Naive thymus-derived CD4-positive, alpha-beta T cell (primary cell): ENCODE data around the gene NTM. TPM values are rescaled to one million over a fixed set of nuclear protein-coding genes. Genes with fewer than 3 reads are reported as not detected.

Experiments used
- ATAC-seq: fragments of 150-1000 bp; cut with Tn5 transposase; 2 replicates; pipeline ENCODE4 v1.10.0; 2021; ENCODE audit warnings: mild to moderate bottlenecking, moderate library complexity
- CTCF ChIA-PET: fragments of 350-600 bp; sonication (Branson Sonifier 250); formaldehyde crosslinking; loops from one replicate; lab custom pipeline; 2021; ENCODE audit warnings: antibody characterized with exemption; lab: Charles Lee
- POLR2A ChIA-PET: fragments of 350-600 bp; sonication (Branson Sonifier 250); formaldehyde crosslinking; loops from one replicate; lab custom pipeline; 2021; ENCODE audit warnings: antibody characterized with exemption, inconsistent platforms; lab: Charles Lee
- DNase-seq, 9 donors: peaks; one replicate each; pipeline versions ENCODE4 v3.0.0 to v3.0.0-alpha.2; 2020 to 2022; ENCODE audit warnings: mixed read lengths in 1 of 9
- H3K27ac ChIP-seq: one replicate; pipeline ENCODE4 v1.7.0; 2013; ENCODE audit warnings: mild to moderate bottlenecking, low read depth, low read length, moderate library complexity
- H3K27me3 ChIP-seq, 2 donors: one replicate each; pipeline ENCODE4 v1.7.0; 2013; ENCODE audit warnings: low read length in 2 of 2, mild to moderate bottlenecking in 2 of 2, moderate library complexity in 2 of 2; ENCODE audit not compliant: control insufficient read depth in 2 of 2, insufficient read depth in 2 of 2
- H3K36me3 ChIP-seq, 3 experiments: 1 replicate in 2 of 3; 2 replicates in 1 of 3; pipeline ENCODE4 v1.7.0; 2013; ENCODE audit warnings: low read length in 3 of 3, mild to moderate bottlenecking in 3 of 3, moderate library complexity in 1 of 3; ENCODE audit not compliant: insufficient read depth in 3 of 3, control insufficient read depth in 2 of 3
- H3K4me1 ChIP-seq, 2 donors: one replicate each; pipeline ENCODE4 v1.7.0; 2013; ENCODE audit warnings: low read length in 2 of 2, mild to moderate bottlenecking in 2 of 2, moderate library complexity in 1 of 2; ENCODE audit not compliant: control insufficient read depth in 2 of 2, insufficient read depth in 2 of 2
- H3K4me3 ChIP-seq: 2 replicates; pipeline ENCODE4 v1.7.0; 2013; ENCODE audit warnings: mild to moderate bottlenecking, low read length
- H3K9me3 ChIP-seq, 3 experiments: 1 replicate in 2 of 3; 2 replicates in 1 of 3; pipeline ENCODE4 v1.7.0; 2013; ENCODE audit warnings: low read length in 3 of 3; ENCODE audit not compliant: control insufficient read depth in 2 of 3
- H3K27ac Mint-ChIP-seq, 9 donors: one replicate each; pipeline ENCODE4 v1.8.0; 2020 to 2022; ENCODE audit warnings: mixed read lengths in 9 of 9, mild to moderate bottlenecking in 8 of 9, moderate library complexity in 5 of 9, inconsistent platforms in 2 of 9
- H3K27me3 Mint-ChIP-seq, 5 donors: one replicate each; pipeline ENCODE4 v1.8.0; 2021 to 2022; ENCODE audit warnings: mixed read lengths in 5 of 5, mild to moderate bottlenecking in 1 of 5
- H3K36me3 Mint-ChIP-seq, 5 donors: one replicate each; pipeline ENCODE4 v1.8.0; 2020 to 2022; ENCODE audit warnings: mixed read lengths in 5 of 5, mild to moderate bottlenecking in 3 of 5, inconsistent platforms in 1 of 5
- H3K4me1 Mint-ChIP-seq, 7 donors: one replicate each; pipeline ENCODE4 v1.8.0; 2020 to 2022; ENCODE audit warnings: mixed read lengths in 7 of 7, mild to moderate bottlenecking in 3 of 7, inconsistent platforms in 1 of 7
- H3K4me3 Mint-ChIP-seq, 10 donors: one replicate each; pipeline ENCODE4 v1.8.0; 2020 to 2022; ENCODE audit warnings: mild to moderate bottlenecking in 10 of 10, mixed read lengths in 10 of 10, moderate library complexity in 6 of 10, inconsistent platforms in 2 of 10
- H3K9me3 Mint-ChIP-seq, 11 donors: one replicate each; pipeline ENCODE4 v1.8.0; 2020 to 2022; ENCODE audit warnings: mixed read lengths in 11 of 11, mild to moderate bottlenecking in 4 of 11, inconsistent platforms in 1 of 11, moderate library complexity in 1 of 11
- intact Hi-C, 2 donors: fragments of 100-400 bp; cut with micrococcal nuclease; formaldehyde crosslinking; loops; one replicate each; pipeline ENCODE4 v1.15.1; 2023
- polyA plus RNA-seq, 2 donors: library from polyadenylated mRNA; unstranded; fragments of 300-500 nt; fragmentation: Illumina TruSeq; gene quantifications; one replicate each; pipeline ENCODE4 v1.2.3, GENCODE V29; 2021
- total RNA-seq, 6 experiments: library from RNA in 5 of 6; stranded (reverse) in 5 of 6; gene quantifications; 1 replicate in 5 of 6; 2 replicates in 1 of 6; pipeline ENCODE4 v1.2.3 and lab custom pipeline; 2021 to 2026

The NTM gene
- total and polyA plus RNA-seq, 7 experiments from 2014 or later = not detected

- H3K27me3 Mint-ChIP-seq = peaks cover 0 to 5% (median 0%) of the 10 kb centered on the region in 5 donors
- peaks cover 0 to 7% (median 0%) of the 10 kb centered on the region in 11 donors for H3K9me3 Mint-ChIP-seq
- Histone ChIP-seq H3K4me3 (no peak overlapping the region), H3K9me3 (no peaks in the 10 kb centered on the region), H3K4me1 (no peaks in the 10 kb centered on the region), H3K27ac (no peak overlapping the region), H3K36me3 (no peaks in the 10 kb centered on the region), H3K27me3 (no peaks in the 10 kb centered on the region)
- no peak overlapping the region for H3K27ac Mint-ChIP-seq
- ChIA-PET POLR2A (no interaction called here), CTCF (no interaction called here)
- no peak for DNase-seq
- H3K36me3 Mint-ChIP-seq = no peaks in the 10 kb centered on the region
- intact Hi-C loops = no loop called here
- ATAC-seq = no peak
- no peak overlapping the region for H3K4me3 Mint-ChIP-seq
- no peaks in the 10 kb centered on the region for H3K4me1 Mint-ChIP-seq
Measured at GRCh38 chr11:131886201-131886600, 515.8 kb downstream of the NTM start.

- Histone ChIP-seq H3K27ac (no peak overlapping the region), H3K4me1 (no peaks in the 10 kb centered on the region), H3K36me3 (no peaks in the 10 kb centered on the region), H3K27me3 (no peaks in the 10 kb centered on the region), H3K9me3 (no peaks in the 10 kb centered on the region), H3K4me3 (no peak overlapping the region)
- ChIA-PET POLR2A (no interaction called here), CTCF (no interaction called here)
- H3K9me3 Mint-ChIP-seq = peaks cover 0 to 3% (median 0%) of the 10 kb centered on the region in 11 donors
- intact Hi-C loops = no loop called here
- ATAC-seq (no peak), DNase-seq (no peak)
- H3K4me1 Mint-ChIP-seq = peaks cover 0 to 1% (median 0%) of the 10 kb centered on the region in 7 donors
- H3K27me3 Mint-ChIP-seq = peaks cover 0 to 7% (median 0%) of the 10 kb centered on the region in 5 donors
- no peak overlapping the region for H3K27ac Mint-ChIP-seq
- no peak overlapping the region for H3K4me3 Mint-ChIP-seq
- H3K36me3 Mint-ChIP-seq = no peaks in the 10 kb centered on the region
Measured at GRCh38 chr11:131888230-131888855, 517.9 kb downstream of the NTM start.

- ChIA-PET CTCF (no interaction called here), POLR2A (no interaction called here)
- no peak for DNase-seq
- peaks cover 0 to 9% (median 0%) of the 10 kb centered on the region in 5 donors for H3K27me3 Mint-ChIP-seq
- intact Hi-C loops = no loop called here
- H3K27ac Mint-ChIP-seq = no peak overlapping the region
- ATAC-seq = no peak
- H3K9me3 ChIP-seq = no peaks in the 10 kb centered on the region
- H3K9me3 Mint-ChIP-seq = peaks cover 0 to 3% (median 0%) of the 10 kb centered on the region in 11 donors
- no peak overlapping the region for H3K4me3 ChIP-seq
- no peaks in the 10 kb centered on the region for H3K36me3 ChIP-seq
- H3K27me3 ChIP-seq = no peaks in the 10 kb centered on the region
- H3K4me1 Mint-ChIP-seq = peaks cover 0 to 2% (median 0%) of the 10 kb centered on the region in 7 donors
- no peak overlapping the region for H3K27ac ChIP-seq
- no peak overlapping the region for H3K4me3 Mint-ChIP-seq
- no peaks in the 10 kb centered on the region for H3K36me3 Mint-ChIP-seq
- H3K4me1 ChIP-seq = no peaks in the 10 kb centered on the region
Measured at GRCh38 chr11:131889146-131889577, 518.7 kb downstream of the NTM start.

- H3K4me1 ChIP-seq = no peaks in the 10 kb centered on the region
- intact Hi-C loops = no loop called here
- H3K36me3 ChIP-seq = no peaks in the 10 kb centered on the region
- POLR2A ChIA-PET = no interaction called here
- peaks cover 0 to 2% (median 0%) of the 10 kb centered on the region in 7 donors for H3K4me1 Mint-ChIP-seq
- DNase-seq (no peak), ATAC-seq (no peak)
- peaks cover 0 to 9% (median 0%) of the 10 kb centered on the region in 5 donors for H3K27me3 Mint-ChIP-seq
- no peak overlapping the region for H3K4me3 Mint-ChIP-seq
- no peak overlapping the region for H3K27ac ChIP-seq
- H3K36me3 Mint-ChIP-seq = no peaks in the 10 kb centered on the region
- no peaks in the 10 kb centered on the region for H3K27me3 ChIP-seq
- CTCF ChIA-PET = no interaction called here
- H3K9me3 ChIP-seq = no peaks in the 10 kb centered on the region
- H3K4me3 ChIP-seq = no peak overlapping the region
- H3K27ac Mint-ChIP-seq = no peak overlapping the region
- H3K9me3 Mint-ChIP-seq = peaks cover 0 to 3% (median 0%) of the 10 kb centered on the region in 11 donors
Measured at GRCh38 chr11:131889760-131890581, 519.6 kb downstream of the NTM start.

- Mint-ChIP-seq H3K9me3 (peaks cover 0 to 2% (median 0%) of the 10 kb centered on the region in 11 donors), H3K27me3 (peaks cover 0 to 9% (median 0%) of the 10 kb centered on the region in 5 donors), H3K36me3 (no peaks in the 10 kb centered on the region), H3K4me3 (no peak overlapping the region), H3K4me1 (peaks cover 0 to 2% (median 0%) of the 10 kb centered on the region in 7 donors), H3K27ac (no peak overlapping the region)
- Histone ChIP-seq H3K9me3 (no peaks in the 10 kb centered on the region), H3K27me3 (no peaks in the 10 kb centered on the region), H3K27ac (no peak overlapping the region), H3K4me3 (no peak overlapping the region), H3K4me1 (no peaks in the 10 kb centered on the region), H3K36me3 (no peaks in the 10 kb centered on the region)
- DNase-seq (no peak), ATAC-seq (no peak)
- ChIA-PET CTCF (no interaction called here), POLR2A (no interaction called here)
- intact Hi-C loops = no loop called here
Measured at GRCh38 chr11:131893103-131893890, 522.9 kb downstream of the NTM start.

GRCh38 chr11:131893988-131894387 lies 523.6 kb downstream of the NTM start:
- Histone ChIP-seq H3K9me3 (no peaks in the 10 kb centered on the region), H3K27ac (no peak overlapping the region), H3K36me3 (no peaks in the 10 kb centered on the region), H3K27me3 (no peaks in the 10 kb centered on the region), H3K4me3 (no peak overlapping the region), H3K4me1 (no peaks in the 10 kb centered on the region)
- CTCF ChIA-PET = no interaction called here
- Mint-ChIP-seq H3K9me3 (peaks cover 0 to 3% (median 0%) of the 10 kb centered on the region in 11 donors), H3K36me3 (no peaks in the 10 kb centered on the region), H3K27me3 (peaks cover 0 to 9% (median 0%) of the 10 kb centered on the region in 5 donors), H3K4me1 (peaks cover 0 to 2% (median 0%) of the 10 kb centered on the region in 7 donors), H3K27ac (no peak overlapping the region), H3K4me3 (no peak overlapping the region)
- POLR2A ChIA-PET = no interaction called here
- no peak for ATAC-seq
- no peak for DNase-seq
- intact Hi-C loops = no loop called here
